Measurements from ENCODE around the gene RCAN1.
A peak's percentile ranks its signal among the peaks of the same experiment; 100 is the strongest.

Gene RCAN1

DNA sequence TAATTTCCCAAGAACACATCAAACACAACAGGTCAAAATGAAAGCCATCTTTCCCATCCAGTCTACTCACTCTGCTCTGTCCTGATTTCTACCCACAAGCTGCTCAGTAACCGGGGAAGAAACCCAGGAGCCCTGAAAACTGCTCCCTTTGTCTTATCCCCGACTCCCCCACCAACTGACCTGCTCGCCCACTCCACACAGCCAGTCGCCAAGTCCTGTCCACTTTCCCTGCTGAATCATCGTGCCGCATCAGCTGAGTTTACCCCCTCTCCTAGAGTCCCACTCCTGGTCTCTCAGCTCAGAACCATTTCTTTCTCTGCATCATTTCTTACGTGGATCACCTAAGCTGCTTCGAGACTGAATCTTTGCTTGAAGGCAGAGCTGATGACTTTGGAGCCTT, 11.2 kb upstream of the RCAN1 start:
- Histone ChIP-seq H3K4me3 (no peak overlapping the region), H3K4me1 (peaks cover 9 to 18% (median 12%) of the 10 kb centered on the region in 10 experiments; a peak in 19 of 20 replicates), H4K20me1 (peaks cover 0 to 3% (median 0%) of the 10 kb centered on the region in 11 experiments; a peak in 2 of 22 replicates), H3K27me3 (no peaks in the 10 kb centered on the region), H3K9me3 (replicated peaks in 1 of 11) (peaks cover 0 to 23% (median 16%) of the 10 kb centered on the region in 11 experiments; a peak in 18 of 22 replicates), H3K4me2 (no peak overlapping the region), H3K27ac (no peak overlapping the region), H3K36me3 (no peaks in the 10 kb centered on the region), H3K9ac (no peak overlapping the region)
- TF ChIP-seq Cebpa-rat (IDR thresholded peaks at IDR 0.05), result no peak

- Histone ChIP-seq H3K9me3 (replicated peaks in 1 of 11) (peaks cover 0 to 29% (median 19%) of the 10 kb centered on the region in 11 experiments; a peak in 18 of 22 replicates), H3K4me2 (no peak overlapping the region), H3K27ac (no peak overlapping the region), H3K4me3 (no peak overlapping the region), H3K9ac (no peak overlapping the region), H3K36me3 (no peaks in the 10 kb centered on the region), H3K4me1 (peaks cover 13 to 25% (median 19%) of the 10 kb centered on the region in 10 experiments), H3K27me3 (no peaks in the 10 kb centered on the region), H4K20me1 (peaks cover 0 to 3% (median 0%) of the 10 kb centered on the region in 11 experiments; a peak in 1 of 22 replicates)
- TF ChIP-seq Cebpa-rat (IDR thresholded peaks at IDR 0.05), result no peak
Observed at GRCh38 chr21:34625030-34625593, 10.2 kb upstream of the RCAN1 start.

- Histone ChIP-seq H3K4me2 (peak overlapping the region; percentile 15 to 73 (median 37); a peak in 19 of 22 replicates), H4K20me1 (peaks cover 0 to 3% (median 0%) of the 10 kb centered on the region in 11 experiments; a peak in 1 of 22 replicates), H3K9ac (no peak overlapping the region), H3K4me1 (peaks cover 27 to 41% (median 35%) of the 10 kb centered on the region in 10 experiments), H3K27ac (peak overlapping the region in 1 of 11 experiments; percentile 41; a peak in 1 of 22 replicates), H3K27me3 (no peaks in the 10 kb centered on the region), H3K9me3 (replicated peaks in 1 of 11) (peaks cover 0 to 18% (median 9%) of the 10 kb centered on the region in 11 experiments; a peak in 17 of 22 replicates), H3K36me3 (no peaks in the 10 kb centered on the region), H3K4me3 (no peak overlapping the region)
- no peak for TF ChIP-seq Cebpa-rat (IDR thresholded peaks at IDR 0.05)
Observed at GRCh38 chr21:34623516-34623915, 8.6 kb upstream of the RCAN1 start.

- H3K27ac ChIP-seq, result no peak overlapping the region
- H3K36me3 ChIP-seq, result no peaks in the 10 kb centered on the region
- peaks cover 0 to 3% (median 0%) of the 10 kb centered on the region in 11 experiments; a peak in 1 of 22 replicates for H4K20me1 ChIP-seq
- no peaks in the 10 kb centered on the region for H3K27me3 ChIP-seq
- peak overlapping the region in 2 of 11 experiments; percentile 26 to 41; a peak in 3 of 22 replicates for H3K4me2 ChIP-seq
- TF ChIP-seq Cebpa-rat (IDR thresholded peaks at IDR 0.05), result no peak
- H3K9me3 ChIP-seq (replicated peaks in 1 of 11), result peaks cover 0 to 16% (median 8%) of the 10 kb centered on the region in 11 experiments; a peak in 13 of 22 replicates
- peaks cover 45 to 60% (median 52%) of the 10 kb centered on the region in 10 experiments for H3K4me1 ChIP-seq
- no peak overlapping the region for H3K4me3 ChIP-seq
- H3K9ac ChIP-seq, result no peak overlapping the region
Observed at GRCh38 chr21:34621434-34622350, 6.8 kb upstream of the RCAN1 start.

DNA sequence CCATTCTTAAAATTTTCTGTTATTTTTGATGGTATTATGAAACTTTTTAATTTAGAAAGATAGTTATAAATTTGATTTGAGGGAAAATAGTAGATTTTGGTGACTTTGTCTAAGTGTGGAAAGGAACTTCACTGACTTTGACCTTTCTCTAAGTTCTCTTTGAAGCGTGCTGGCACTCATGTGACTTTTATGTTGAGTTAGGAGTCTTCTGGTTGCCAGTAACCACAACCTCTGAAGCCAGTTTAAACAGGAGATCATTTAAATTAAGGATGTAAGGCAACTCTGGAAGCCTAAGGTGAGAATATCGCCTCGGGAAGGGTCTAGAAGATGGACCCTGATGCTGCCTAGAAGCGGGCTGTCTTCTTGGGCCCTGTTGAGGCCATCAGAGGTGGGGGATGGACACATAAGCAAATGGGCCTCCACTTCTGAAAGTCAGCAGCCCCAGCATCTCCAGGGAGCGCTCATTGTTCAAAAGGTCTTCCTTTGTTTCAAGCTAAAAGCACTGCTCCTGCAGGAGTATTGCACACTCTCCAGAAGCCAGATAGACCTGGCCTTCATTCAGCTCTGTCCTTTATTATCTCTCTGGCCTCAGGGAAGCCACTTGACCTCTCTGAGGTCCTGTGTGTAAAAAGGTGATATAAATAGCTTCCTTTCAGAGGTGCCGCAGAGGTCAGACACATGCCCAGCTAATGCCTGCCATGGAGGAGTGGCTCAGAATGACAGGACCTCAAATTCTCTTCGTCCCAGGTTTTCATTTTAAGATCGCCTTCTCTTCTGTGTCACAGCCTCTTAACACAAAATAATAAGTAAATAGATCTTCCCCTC, 5.1 kb upstream of the RCAN1 start:
- Histone ChIP-seq H3K9me3 (replicated peaks in 1 of 11) (peaks cover 0 to 16% (median 8%) of the 10 kb centered on the region in 11 experiments; a peak in 13 of 22 replicates), H4K20me1 (peaks cover 0 to 3% (median 0%) of the 10 kb centered on the region in 11 experiments; a peak in 1 of 22 replicates), H3K4me3 (no peak overlapping the region), H3K27me3 (no peaks in the 10 kb centered on the region), H3K36me3 (no peaks in the 10 kb centered on the region), H3K27ac (peak overlapping the region in 7 of 11 experiments; percentile 25 to 85 (median 51); a peak in 11 of 22 replicates), H3K4me2 (peak overlapping the region; percentile 15 to 97 (median 45); a peak in 20 of 22 replicates), H3K9ac (no peak overlapping the region), H3K4me1 (peaks cover 53 to 74% (median 66%) of the 10 kb centered on the region in 10 experiments)
- TF ChIP-seq Cebpa-rat (IDR thresholded peaks at IDR 0.05), result no peak

DNA sequence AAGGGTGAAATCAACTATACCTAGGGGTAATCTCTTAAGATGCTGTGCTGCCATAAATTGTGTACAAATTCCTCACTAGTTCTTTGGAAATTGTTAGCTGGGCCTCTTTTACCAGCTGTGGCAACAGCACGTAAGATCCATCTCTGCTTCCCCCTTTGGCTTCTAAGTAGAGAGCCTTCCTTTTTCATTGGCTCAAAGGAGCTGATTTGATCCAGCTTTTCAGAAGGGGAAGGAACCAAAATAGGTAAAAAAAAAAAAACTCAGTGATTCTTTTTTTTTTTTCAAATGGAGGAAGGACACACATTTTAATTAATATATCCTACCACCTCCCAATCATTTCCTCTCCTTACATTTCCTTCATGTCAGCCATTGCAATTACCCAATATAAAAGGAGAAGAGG, 4.0 kb upstream of the RCAN1 start:
- H3K4me1 ChIP-seq, result peaks cover 58 to 80% (median 72%) of the 10 kb centered on the region in 10 experiments
- H3K27ac ChIP-seq, result peak overlapping the region in 9 of 11 experiments; percentile 15 to 85 (median 74); a peak in 16 of 22 replicates
- peak overlapping the region; percentile 61 to 97 (median 85) for H3K4me2 ChIP-seq
- TF ChIP-seq Cebpa-rat (IDR thresholded peaks at IDR 0.05), result no peak
- peak overlapping the region in 6 of 11 experiments; percentile 41 to 68 (median 53); a peak in 7 of 22 replicates for H3K9ac ChIP-seq
- H4K20me1 ChIP-seq, result peaks cover 0 to 3% (median 0%) of the 10 kb centered on the region in 11 experiments; a peak in 3 of 22 replicates
- no peaks in the 10 kb centered on the region for H3K36me3 ChIP-seq
- peaks cover 0 to 16% (median 8%) of the 10 kb centered on the region in 11 experiments; a peak in 13 of 22 replicates for H3K9me3 ChIP-seq (replicated peaks in 1 of 11)
- peaks cover 6 to 10% (median 9%) of the 10 kb centered on the region in 11 experiments for H3K27me3 ChIP-seq
- H3K4me3 ChIP-seq, result no peak overlapping the region

DNA sequence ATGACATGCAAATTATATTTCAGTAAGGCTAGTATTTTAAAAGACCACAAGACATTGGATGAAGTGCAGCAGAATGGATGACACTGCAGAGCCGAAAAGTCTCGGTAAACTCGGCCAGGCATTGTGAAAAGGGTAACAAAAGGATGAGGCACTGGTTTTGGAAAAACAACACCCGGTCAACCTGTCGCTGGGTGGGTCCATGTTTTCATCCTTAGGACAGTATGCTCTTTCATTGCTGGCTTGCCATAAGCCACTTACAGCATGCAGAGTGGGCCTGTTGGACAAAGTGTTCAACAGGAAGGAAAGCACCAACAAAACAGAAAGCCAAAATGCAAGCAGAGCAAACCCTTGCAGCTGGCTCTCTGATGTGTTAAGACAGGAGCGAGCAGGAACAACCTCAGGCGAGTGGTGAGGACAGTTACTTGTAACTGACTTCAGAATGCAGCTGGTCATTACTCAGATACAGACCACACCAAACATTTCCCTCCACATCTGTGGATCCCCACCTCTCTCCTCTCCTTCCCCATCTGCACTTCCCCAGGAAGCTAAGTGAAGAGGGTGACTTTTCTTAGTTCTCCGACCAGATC, 2.9 kb upstream of the RCAN1 start:
- Histone ChIP-seq H3K4me1 (peaks cover 58 to 82% (median 73%) of the 10 kb centered on the region in 10 experiments), H3K27ac (peak overlapping the region in 9 of 11 experiments; percentile 15 to 85 (median 74); a peak in 17 of 22 replicates), H3K4me2 (peak overlapping the region; percentile 61 to 97 (median 85)), H3K27me3 (peaks cover 11 to 21% (median 20%) of the 10 kb centered on the region in 11 experiments), H3K9me3 (replicated peaks in 1 of 11) (peaks cover 0 to 16% (median 8%) of the 10 kb centered on the region in 11 experiments; a peak in 13 of 22 replicates), H3K4me3 (peak overlapping the region in 4 of 10 experiments; percentile 6 to 27 (median 17); a peak in 3 of 20 replicates), H3K9ac (peak overlapping the region in 8 of 11 experiments; percentile 18 to 68 (median 57); a peak in 13 of 22 replicates), H4K20me1 (peaks cover 0 to 8% (median 0%) of the 10 kb centered on the region in 11 experiments; a peak in 4 of 22 replicates), H3K36me3 (no peaks in the 10 kb centered on the region)
- peak in 4 of 11 experiments; percentile 28 to 55 (median 41); a peak in 6 of 22 replicates for TF ChIP-seq Cebpa-rat (IDR thresholded peaks at IDR 0.05)

All from BLaER1 treated with 17β-estradiol and CSF1 and Interleukin-3, amounts not matched to agents 10 nM and 100 nM (cell line).